SW480 (cell line): ENCODE data around the gene PPP1R1C.

Experiments
- DNase-seq: peaks from one replicate; pipeline ENCODE4 v3.0.0-alpha.2; 2016; ENCODE audit warnings: low spot score

PPP1R1C gene

GRCh38 chr2:181972431-181973170, 13.1 kb upstream of the PPP1R1C start:
- DNase-seq: no peak

DNA sequence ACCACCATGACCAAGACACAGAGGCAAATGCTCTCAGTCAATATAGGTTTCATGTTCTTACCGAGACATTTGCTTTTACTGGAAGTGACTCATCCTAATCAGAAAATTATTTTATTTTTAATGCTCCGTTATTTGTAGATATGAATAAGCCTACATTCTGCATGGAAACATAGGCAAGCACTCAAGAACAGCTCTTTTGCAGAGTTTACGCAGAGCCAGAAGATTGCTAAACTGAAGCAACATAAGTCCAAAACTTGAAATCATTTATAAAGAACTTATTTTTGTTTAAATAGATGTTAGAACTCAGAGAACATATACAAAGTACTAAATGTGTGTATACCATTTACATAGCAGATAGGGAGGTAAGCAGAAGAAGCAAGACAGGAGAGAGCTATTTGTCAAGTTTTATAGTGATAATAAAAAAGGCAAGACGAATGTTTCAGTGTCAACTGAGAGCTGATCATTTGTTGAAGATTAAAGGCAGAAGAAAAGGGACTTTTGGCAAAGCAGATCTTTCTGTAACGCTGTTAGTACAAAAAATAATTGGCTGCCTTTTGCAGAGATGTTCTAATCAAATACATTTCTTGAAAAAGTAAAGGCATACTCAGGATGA, 12.4 kb upstream of the PPP1R1C start:
- DNase-seq: no peak

DNA sequence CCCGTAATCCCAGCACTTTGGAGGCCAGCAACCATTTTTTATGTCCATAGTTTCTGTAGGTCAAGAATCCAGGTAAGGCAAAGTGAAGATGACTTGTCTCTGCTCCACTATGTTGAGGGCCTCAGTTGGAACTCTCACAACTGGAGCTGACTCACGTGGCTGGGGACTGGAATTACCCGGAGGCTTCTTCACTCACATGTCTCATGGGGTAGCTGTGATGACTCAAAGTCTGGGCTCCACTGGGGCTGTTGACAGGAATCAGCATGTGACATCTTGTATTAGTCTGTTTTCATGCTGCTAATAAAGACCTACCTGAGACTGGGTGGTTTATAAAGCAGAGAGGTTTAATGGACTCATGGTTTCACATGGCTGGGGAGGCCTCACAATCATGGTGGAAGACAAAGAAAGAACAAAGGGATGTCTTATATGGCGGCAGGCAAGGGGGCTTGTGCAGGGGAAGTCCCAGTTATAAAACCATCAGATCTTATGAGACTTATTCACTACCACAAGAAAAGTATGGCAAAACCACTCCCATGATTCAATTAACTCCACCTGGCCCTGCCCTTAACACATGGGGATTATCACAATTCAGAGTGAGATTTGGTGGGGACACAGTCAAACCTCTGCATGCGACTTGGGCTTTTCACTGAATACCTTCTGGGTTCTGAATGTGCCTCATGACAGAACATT, 7.8 kb upstream of the PPP1R1C start:
- no peak for DNase-seq

DNA sequence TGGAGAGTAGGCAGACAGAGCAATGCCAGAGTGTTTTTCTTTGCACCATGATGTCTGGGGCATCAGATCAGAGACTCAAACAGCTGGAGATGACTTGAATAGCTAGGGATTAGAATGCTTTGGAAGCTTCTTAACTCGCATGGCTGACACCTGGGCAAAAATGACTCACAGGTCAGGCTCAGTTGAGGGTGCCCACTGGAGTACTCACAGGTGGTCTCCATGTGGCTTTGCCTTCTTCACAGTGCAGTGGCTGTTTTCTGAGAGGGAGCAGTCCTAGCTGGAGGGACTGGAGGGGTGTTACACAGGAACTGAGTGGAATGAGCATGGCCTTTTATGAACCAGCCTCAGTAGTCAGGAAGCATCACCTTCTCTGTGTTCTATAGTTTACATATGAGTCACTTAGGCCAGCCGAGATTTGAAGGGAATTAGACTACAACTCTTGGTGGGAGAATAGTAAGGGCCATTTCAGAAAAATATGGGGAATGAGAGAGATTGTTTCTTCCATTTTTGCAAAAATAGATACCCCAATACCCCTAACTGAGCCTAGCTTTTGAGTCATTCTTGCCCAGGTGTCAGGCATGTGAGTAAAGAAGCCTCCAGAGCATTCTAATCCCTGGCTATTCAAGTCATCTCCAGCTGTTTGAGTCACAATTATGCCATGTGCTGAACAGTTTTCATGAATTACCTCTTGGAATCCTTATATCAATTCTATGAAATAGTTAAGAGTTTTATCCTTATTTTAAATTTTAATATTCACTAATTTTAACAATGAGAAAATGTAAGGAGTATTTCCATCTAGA, 7.1 kb upstream of the PPP1R1C start:
- DNase-seq: no peak

DNA sequence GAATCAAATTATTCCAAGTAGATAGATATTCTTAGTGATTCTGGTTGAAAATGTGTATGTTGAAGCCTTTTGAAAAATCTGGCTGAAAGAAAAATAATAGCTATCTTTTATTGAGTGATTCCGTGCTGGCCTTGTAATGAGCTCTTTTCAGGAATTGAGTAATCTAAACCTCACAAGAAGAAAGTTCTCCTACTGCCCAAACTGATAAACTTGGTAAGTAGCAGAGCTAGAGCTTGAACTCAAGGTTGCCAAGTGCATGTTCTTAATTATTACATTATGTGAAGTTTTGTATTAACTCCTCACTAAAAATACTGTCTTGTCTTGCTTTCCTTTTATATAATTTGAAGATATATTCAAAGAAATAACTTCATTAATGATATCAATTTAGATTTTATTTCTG, 1.6 kb upstream of the PPP1R1C start:
- DNase-seq: no peak

DNA sequence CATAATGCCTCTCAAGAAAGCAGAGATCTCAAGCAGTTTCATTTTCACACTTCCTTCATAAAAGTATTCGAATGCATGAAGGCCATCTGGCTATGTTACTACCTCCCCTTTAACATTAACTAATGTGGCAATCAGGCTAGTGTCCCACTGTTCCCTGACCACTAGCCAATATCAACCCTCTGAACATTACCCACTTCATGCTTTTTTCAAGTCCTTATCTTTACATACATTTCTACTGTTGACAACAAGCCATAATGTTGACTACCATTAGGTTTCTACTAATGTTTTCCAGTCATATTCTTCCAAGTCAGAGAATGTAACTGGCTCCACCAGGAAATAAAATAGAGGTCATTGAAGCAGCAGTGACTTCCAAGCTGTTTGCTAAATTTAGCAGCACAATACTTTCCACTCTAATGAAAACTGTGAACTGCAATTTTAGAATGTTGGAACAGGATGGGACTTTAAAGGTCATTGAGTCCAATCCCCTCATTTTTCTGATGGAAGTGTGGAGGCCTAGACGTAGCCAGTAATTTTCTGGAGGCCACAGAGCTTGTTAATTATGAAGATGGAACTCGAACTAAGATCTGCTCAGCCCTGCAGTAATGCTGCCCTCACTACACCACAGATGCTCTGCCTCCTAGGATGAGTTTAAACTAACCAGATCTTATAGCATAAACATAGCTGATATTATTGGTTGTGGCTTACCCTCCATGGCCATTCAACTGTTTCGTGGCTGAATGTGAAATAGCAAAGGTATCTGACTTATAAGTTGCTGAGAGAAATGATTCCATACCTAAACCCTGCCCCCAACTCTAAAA, 630 bp upstream of the PPP1R1C start:
- DNase-seq: no peak

DNA sequence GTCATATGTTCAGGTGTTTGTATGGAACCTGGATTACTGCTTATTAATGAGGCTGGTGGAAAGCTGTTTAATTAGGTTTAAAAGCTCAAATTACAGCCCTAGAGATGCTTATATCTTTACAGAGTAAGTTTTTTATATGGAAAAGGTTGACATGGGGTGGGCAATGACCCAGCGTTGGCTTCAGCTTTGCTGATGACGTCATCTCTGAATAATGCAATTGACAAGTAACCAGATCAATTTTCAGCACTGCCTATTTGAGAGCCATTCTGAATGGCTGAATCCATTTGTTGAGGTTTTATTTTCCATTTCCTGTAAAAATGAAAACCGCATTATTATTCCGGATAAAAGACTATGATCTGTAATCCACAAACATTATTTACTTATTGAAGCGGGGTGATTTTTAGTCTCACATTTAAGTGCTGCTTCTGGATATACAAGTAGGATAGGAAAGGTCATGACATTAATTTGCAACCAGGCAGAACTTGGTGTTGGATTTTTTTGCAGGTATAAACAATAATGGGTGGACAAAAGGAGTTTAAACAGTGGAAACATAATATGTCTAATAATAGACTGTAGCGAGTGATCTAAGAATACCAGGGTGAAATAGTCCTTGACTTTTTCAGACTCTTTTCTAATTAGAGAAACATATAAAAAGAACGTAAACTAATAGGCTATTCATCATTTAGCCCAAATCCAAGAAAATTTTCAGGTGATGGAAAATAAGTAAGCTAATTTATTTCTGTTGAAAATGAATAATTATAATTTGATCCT, 2.7 kb downstream of the PPP1R1C start:
- DNase-seq: no peak

DNA sequence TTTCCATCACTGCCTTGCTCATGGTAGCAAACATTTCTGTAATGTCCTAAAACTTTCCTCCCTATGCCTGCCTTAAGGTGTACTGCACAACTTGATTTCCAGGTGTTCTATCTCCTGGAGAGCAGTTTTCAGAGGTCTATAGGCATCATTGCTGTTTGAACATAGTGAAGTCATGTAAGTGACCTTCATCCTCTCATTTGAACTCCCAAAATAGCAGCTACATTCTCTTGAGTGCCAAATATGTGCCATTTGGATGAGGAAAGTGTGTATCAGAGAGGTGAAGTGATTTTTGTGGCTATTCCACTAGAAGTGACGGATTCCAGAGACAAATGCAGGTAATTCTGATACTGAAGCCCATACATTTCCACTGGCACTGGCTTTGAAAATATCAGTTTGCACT, 3.4 kb downstream of the PPP1R1C start:
- DNase-seq: no peak

- DNase-seq: no peak
Measured at GRCh38 chr2:181991171-181991885, 5.7 kb downstream of the PPP1R1C start.

- DNase-seq: no peak
Measured at GRCh38 chr2:181992776-181993175, 7.1 kb downstream of the PPP1R1C start.

- no peak for DNase-seq
Measured at GRCh38 chr2:181995289-181995688, 9.6 kb downstream of the PPP1R1C start.

DNA sequence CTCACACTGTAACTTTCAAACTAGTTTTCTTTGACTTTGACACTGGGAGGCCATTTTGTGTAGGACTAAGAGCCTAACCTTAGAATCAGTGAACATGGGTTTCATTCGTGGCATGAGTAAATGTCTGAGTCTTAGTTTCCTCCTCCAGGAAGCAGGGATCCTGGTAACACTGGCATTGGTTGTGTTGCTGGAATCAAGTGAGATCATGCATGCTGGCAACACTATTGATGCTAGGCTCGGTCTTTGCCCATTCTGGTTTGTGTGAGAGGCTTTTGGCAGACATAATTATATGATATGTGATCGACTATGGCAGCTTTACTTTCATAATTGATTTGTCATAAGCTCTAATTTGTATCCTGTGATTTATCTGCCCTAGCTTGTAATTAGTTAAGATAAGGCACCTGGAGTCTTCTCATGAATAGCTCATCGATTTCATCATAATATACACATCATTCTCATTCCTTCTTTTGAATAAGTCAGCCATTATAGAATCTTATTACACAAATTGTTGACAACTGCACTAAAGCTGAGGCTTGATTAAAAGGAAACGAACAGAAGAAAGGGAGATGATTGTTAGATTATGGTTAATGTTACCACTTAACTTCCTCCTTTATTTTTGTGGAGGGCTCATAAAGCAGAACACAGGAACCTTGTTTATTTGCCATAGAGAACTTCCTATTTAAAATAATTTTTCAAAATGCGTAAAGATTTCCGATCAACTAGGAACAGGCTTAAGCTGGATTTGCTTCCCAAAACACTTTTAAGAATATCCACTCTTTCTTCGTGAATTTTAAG, 12.6 kb downstream of the PPP1R1C start:
- no peak for DNase-seq

- no peak for DNase-seq
Measured at GRCh38 chr2:181998891-181999654, 13.4 kb downstream of the PPP1R1C start.

DNA sequence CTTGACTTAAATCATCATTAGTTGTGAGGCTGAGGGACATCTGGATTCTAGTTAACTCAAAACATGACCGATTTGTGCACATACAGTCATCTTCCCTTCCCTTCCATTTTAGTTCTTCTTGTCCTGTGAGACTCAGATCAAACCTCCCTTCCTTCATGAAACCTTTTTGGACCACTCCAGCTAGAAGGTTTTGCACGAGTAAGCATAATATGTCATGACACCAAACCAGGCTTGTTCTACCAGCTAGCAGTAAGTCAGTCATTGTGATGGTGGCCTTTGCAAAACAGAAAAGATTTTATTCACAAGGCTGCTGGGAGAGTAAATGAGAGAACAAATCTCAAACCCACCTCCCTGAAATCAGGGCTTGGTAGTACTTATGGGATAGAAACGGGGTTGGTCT, 14.3 kb downstream of the PPP1R1C start:
- DNase-seq: no peak

- no peak for DNase-seq
Measured at GRCh38 chr2:182004945-182005520, 19.4 kb downstream of the PPP1R1C start.

DNA sequence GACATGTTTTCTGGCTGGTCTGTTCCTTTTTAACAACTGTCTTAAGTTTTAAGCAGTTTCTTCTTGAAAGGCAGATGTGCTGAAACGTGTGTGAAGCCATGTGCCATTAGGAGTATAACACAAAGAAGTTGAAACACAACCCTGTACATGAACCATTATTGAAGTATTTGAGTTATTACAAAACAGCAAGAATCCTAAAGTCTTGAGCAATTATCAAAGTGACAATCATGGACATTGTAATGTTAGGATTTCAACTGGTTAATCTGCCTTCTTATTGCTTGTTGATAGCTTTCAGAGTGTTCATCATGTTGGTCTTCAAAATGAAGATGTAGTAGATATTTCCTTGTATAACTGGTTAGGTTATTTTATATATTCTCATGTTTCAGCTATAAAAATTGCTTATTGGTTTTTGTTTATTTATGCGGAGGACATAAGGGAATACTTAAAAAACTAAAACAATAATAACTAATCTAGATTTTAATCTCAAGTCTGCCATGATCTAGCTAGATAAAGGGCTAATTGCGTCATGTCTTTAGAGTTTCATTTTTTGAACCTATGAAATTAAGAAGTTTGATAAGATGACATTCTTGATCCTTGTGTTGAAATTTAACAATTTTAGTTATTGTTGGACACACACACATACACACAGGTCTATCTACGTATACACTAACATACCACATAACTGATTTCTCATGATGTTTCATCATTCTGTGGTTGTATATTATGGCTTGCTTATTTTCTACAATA, 21.1 kb downstream of the PPP1R1C start:
- DNase-seq: no peak

GRCh38 chr2:182014284-182014683, 28.6 kb downstream of the PPP1R1C start:
- DNase-seq: no peak
